AG09319 (cell line): ENCODE measurements around the gene GREM1.

ENCODE experiments used
- DNase-seq: peaks from one replicate; pipeline ENCODE4 v3.0.0-alpha.2; 2010; ENCODE audit warnings: low read depth; ENCODE audit errors: extremely low read depth
- TF ChIP-seq, protein P1 (sequence below): IDR thresholded peaks from 2 replicates; pipeline ENCODE4 v1.5.1; 2011; ENCODE audit warnings: low read depth, mild to moderate bottlenecking, inconsistent platforms, low read length, moderate library complexity

Gene GREM1

GRCh38 chr15:32675466-32675865 lies 42.3 kb upstream of the GREM1 start:
- TF ChIP-seq, protein P1, sequence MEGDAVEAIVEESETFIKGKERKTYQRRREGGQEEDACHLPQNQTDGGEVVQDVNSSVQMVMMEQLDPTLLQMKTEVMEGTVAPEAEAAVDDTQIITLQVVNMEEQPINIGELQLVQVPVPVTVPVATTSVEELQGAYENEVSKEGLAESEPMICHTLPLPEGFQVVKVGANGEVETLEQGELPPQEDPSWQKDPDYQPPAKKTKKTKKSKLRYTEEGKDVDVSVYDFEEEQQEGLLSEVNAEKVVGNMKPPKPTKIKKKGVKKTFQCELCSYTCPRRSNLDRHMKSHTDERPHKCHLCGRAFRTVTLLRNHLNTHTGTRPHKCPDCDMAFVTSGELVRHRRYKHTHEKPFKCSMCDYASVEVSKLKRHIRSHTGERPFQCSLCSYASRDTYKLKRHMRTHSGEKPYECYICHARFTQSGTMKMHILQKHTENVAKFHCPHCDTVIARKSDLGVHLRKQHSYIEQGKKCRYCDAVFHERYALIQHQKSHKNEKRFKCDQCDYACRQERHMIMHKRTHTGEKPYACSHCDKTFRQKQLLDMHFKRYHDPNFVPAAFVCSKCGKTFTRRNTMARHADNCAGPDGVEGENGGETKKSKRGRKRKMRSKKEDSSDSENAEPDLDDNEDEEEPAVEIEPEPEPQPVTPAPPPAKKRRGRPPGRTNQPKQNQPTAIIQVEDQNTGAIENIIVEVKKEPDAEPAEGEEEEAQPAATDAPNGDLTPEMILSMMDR: no peak
- no peak for DNase-seq

GRCh38 chr15:32676169-32676568 lies 41.6 kb upstream of the GREM1 start:
- no peak for DNase-seq
- TF ChIP-seq, protein P1: no peak

- TF ChIP-seq, protein P1: no peak
- DNase-seq: no peak
Measured at GRCh38 chr15:32677238-32677750, 40.5 kb upstream of the GREM1 start.

DNA sequence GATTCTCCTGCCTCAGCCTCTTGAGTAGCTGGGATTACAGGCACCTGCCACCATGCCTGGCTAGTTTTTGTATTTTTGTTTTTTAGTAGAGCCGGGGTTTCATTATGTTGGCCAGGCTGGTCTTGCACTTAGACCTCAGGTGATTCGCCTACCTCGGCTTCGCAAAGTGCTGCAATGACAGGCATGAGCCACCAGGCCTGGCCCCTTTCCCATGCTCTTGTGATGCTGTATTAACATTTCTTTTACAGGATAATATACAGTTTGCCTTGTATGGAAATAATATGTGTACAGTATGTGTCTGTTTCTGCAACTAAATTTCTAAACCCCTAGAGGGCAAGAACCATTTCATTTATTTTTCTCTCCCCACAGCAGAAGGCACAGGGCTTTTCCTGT lies 38.5 kb upstream of the GREM1 start:
- DNase-seq: no peak
- TF ChIP-seq, protein P1: no peak

DNA sequence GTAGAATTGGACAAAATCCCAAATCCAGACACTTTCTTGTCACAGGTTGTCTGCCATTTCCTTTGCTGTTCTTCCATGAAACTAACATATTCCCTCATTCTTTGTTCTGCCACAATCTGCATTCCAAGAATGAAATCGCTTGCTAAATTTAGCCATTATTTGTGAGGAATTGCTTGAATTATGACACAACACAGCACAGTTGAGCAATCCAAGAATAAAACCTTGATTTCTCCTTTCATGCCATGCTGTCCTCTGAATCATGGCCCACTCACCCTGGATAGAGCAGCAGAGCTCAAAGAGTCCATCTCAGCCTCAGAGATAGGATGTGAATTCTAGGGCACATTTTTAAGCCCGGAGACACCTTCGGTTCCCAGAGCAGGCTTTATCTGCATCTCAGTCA lies 35.2 kb upstream of the GREM1 start:
- DNase-seq: peak; percentile 83
- TF ChIP-seq, protein P1: no peak

DNA sequence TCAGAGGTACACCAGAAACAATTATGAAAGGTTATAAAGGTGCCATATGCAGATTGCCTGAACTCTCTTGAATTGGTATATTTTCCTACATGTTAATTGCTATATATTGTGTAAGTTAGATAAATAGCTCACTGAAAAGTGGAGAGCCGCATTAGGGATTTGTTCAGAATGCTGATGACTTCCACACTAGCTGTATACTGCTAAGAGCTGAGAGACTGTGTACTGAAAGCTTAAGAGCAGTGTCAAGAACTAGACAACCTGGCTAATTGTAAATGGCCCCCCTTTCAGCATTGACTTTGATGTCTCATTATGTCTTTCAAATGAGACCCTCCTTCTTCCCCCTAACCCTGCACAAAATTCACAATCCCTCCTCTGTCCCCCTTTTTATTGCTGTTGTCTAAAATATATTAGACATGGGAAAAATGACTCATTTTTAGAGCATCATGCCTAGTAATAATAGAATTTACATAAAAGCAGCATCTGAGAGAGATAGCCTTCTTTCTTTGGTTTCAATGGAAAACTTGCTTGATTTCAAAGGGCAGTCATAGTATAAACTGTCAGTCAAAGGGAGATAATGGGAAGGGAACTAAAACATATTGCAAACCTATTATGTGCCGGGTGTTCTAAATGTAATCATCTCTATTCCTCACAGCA lies 34.7 kb upstream of the GREM1 start:
- TF ChIP-seq, protein P1: no peak
- DNase-seq: no peak

DNA sequence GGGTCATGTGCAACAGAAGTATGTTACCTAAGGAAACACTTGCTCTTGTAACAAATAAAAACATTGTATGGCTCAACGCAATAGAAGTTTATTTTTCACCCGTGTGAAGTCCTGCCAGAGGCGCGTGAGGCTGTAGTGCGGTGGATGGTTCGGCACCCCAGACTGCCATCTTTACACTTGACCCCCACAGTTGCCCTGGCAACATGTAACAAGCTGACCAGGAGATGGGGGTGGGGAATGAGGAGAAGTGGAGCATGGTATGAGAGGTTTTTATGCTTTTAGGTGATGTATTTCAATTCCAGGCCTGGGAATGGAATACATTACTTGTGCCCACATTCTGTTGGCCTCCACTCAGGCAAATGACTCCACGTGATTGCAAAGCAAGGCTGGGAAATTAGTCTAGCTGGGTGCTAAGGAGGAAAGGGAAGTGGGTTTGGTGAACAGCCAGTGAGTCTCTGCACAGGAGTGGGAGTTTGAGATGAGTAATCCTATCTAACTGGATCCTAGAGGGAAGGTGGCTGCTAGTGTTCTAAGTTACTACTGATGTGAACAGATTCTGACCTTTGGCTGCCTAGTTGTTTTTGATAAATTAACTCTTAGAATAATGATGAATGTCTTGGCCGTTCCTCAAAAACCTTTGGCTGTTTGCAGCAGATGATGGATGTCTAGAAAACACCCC lies 33.8 kb upstream of the GREM1 start:
- DNase-seq: peak; percentile 86
- TF ChIP-seq, protein P1: no peak
